Pancreas (tissue), 10 donors: ENCODE data around the gene CCDC102A. TPM values are rescaled to one million over a fixed set of nuclear protein-coding genes. Genes with fewer than 3 reads are reported as not detected.

Experiments used
- ATAC-seq, 4 donors: fragments of 200-7000 bp; cut with Tn5 transposase; one replicate each; pipeline versions ENCODE4 v1.8.0 to v1.9.1; 2020; ENCODE audit warnings: mild to moderate bottlenecking in 4 of 4, moderate library complexity in 4 of 4
- DNase-seq, 6 donors: peaks; one replicate each; pipeline ENCODE4 v3.0.0-alpha.2; 2020
- FAIRE-seq: peaks from 2 replicates; lab custom pipeline; 2012; peaks lifted over from hg19 to GRCh38; lab: Jason Lieb, UNC
- H3K27ac ChIP-seq, 4 donors: fragments of 200-600 bp; sonication (generic); 1 replicate in 3 of 4; 2 replicates in 1 of 4; pipeline versions ENCODE4 v1.5.0 to v1.8.0; 2020
- H3K27me3 ChIP-seq, 4 donors: fragments of 200-600 bp; one replicate each; pipeline ENCODE4 v1.8.0; 2021
- H3K36me3 ChIP-seq, 3 donors: fragments of 200-600 bp; sonication (generic) in 1 of 3; one replicate each; pipeline versions ENCODE4 v1.5.0 to v1.8.0; 2020 to 2021
- H3K4me1 ChIP-seq, 3 donors: fragments of 200-600 bp; one replicate each; pipeline ENCODE4 v1.8.0; 2021
- H3K4me3 ChIP-seq, 4 donors: fragments of 200-600 bp; sonication (generic) in 2 of 4; one replicate each; pipeline versions ENCODE4 v1.5.0 to v1.8.0; 2020 to 2021
- H3K9me3 ChIP-seq, 4 donors: fragments of 200-600 bp; one replicate each; pipeline ENCODE4 v1.8.0; 2021
- WGBS, 2 donors: extraction: QIAGEN DNeasy Blood & Tissue Kit; methylation state at CpG; one replicate each; pipeline ENCODE4 v1.1.7; 2013; 5-methylcytosine and 5-hydroxymethylcytosine counted together
- intact Hi-C, 3 donors: fragments of 100-400 bp; cut with DNase I; formaldehyde crosslinking; loops; one replicate each; pipeline versions ENCODE4 v1.11.1 to v1.14.2; 2022
- polyA plus RNA-seq, 2 donors: library from polyadenylated mRNA; stranded (reverse); fragments of 200-250 nt; gene quantifications; one replicate each; pipeline ENCODE4 v1.2.3, GENCODE V29; 2013
- total RNA-seq, 6 donors: library from RNA; stranded (reverse); fragmentation: NEBNext Ultra II Directional in 4 of 6; extraction: Animal tissue kit (Norgen Biotek cat#: 25700) in 4 of 6; gene quantifications; one replicate each; pipeline versions ENCODE4 v1.2.1 to v1.2.4, GENCODE V29; 2021 to 2023
- TF ChIP-seq, protein P1 (sequence below), 4 donors: fragments of 200-600 bp; sonication (generic) in 3 of 4; IDR thresholded peaks; one replicate each; pipeline versions ENCODE4 v1.5.0 to v1.8.0; 2021; ENCODE audit warnings: antibody characterized with exemption in 4 of 4
- donor health status: healthy with polysubstance abuse.
- donor health status: DM: no; HTN: no; CAD: no; lungs with moderate emphysema.
- donor health status: DM: no; HTN: no; CAD: no.
- donor health status: control.
- donor health status: control.
- donor health status: Bipolar disorder and iron deficiency.
- donor health status: DM: yes; HTN: yes; CAD: no.
- donor health status: DM: no; HTN: no; CAD: no.
- donor health status: DM: no; HTN: no; CAD: no.
- donor health status: DM: yes; HTN: yes; CAD: no.

Gene CCDC102A
- total and polyA plus RNA-seq, 8 donors = 2.2 to 5.8 (median 2.9) TPM

- no peaks in the 10 kb centered on the region for H3K27me3 ChIP-seq
- FAIRE-seq (no peak), ATAC-seq (no peak), DNase-seq (peak in 1 of 6 donors; percentile 38)
- H3K4me3 ChIP-seq = no peak overlapping the region
- no peaks in the 10 kb centered on the region for H3K36me3 ChIP-seq
- no peak overlapping the region for H3K27ac ChIP-seq
- H3K4me1 ChIP-seq = no peaks in the 10 kb centered on the region
- intact Hi-C loops = no loop called here
- TF ChIP-seq, protein P1, sequence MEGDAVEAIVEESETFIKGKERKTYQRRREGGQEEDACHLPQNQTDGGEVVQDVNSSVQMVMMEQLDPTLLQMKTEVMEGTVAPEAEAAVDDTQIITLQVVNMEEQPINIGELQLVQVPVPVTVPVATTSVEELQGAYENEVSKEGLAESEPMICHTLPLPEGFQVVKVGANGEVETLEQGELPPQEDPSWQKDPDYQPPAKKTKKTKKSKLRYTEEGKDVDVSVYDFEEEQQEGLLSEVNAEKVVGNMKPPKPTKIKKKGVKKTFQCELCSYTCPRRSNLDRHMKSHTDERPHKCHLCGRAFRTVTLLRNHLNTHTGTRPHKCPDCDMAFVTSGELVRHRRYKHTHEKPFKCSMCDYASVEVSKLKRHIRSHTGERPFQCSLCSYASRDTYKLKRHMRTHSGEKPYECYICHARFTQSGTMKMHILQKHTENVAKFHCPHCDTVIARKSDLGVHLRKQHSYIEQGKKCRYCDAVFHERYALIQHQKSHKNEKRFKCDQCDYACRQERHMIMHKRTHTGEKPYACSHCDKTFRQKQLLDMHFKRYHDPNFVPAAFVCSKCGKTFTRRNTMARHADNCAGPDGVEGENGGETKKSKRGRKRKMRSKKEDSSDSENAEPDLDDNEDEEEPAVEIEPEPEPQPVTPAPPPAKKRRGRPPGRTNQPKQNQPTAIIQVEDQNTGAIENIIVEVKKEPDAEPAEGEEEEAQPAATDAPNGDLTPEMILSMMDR (IDR thresholded peaks at IDR 0.05) = no peak
- no peaks in the 10 kb centered on the region for H3K9me3 ChIP-seq
- WGBS, 2 donors = 78 to 86% methylated on average over 5 to 6 of the region's 6 CpGs
Measured at GRCh38 chr16:57526498-57526897, 9.9 kb downstream of the CCDC102A start.

- H3K4me1 ChIP-seq = no peaks in the 10 kb centered on the region
- no peak overlapping the region for H3K27ac ChIP-seq
- FAIRE-seq = no peak
- no peaks in the 10 kb centered on the region for H3K9me3 ChIP-seq
- no peaks in the 10 kb centered on the region for H3K27me3 ChIP-seq
- 86 to 92% methylated on average over 18 of the region's 18 CpGs for WGBS, 2 donors
- no peak overlapping the region for H3K4me3 ChIP-seq
- intact Hi-C loops = no loop called here
- DNase-seq = no peak
- ATAC-seq = no peak
- H3K36me3 ChIP-seq = no peaks in the 10 kb centered on the region
- TF ChIP-seq, protein P1 (IDR thresholded peaks at IDR 0.05) = no peak
Measured at GRCh38 chr16:57525761-57526160, 10.6 kb downstream of the CCDC102A start.

- no peak for DNase-seq
- H3K9me3 ChIP-seq = no peaks in the 10 kb centered on the region
- TF ChIP-seq, protein P1 (IDR thresholded peaks at IDR 0.05) = no peak
- H3K4me3 ChIP-seq = no peak overlapping the region
- WGBS, 2 donors = 87 to 91% methylated on average over 8 of the region's 8 CpGs
- no peak for ATAC-seq
- no peak overlapping the region for H3K27ac ChIP-seq
- no peaks in the 10 kb centered on the region for H3K4me1 ChIP-seq
- H3K27me3 ChIP-seq = no peaks in the 10 kb centered on the region
- intact Hi-C loops = no loop called here
- FAIRE-seq = no peak
- H3K36me3 ChIP-seq = no peaks in the 10 kb centered on the region
Measured at GRCh38 chr16:57522960-57523359, 13.4 kb downstream of the CCDC102A start.

GRCh38 chr16:57519796-57520360 is 16.5 kb downstream of the CCDC102A start:
- no peaks in the 10 kb centered on the region for H3K27me3 ChIP-seq
- intact Hi-C loops = loop anchor here in 2 of 3 donors (2.0 to 10.0 kb wide), 4 partner anchors 95 to 218 kb away; no protein-coding TSS in a partner anchor
- no peak overlapping the region for H3K27ac ChIP-seq
- TF ChIP-seq, protein P1 (IDR thresholded peaks at IDR 0.05) = peak; percentile 94 to 98 (median 96)
- DNase-seq (peak; percentile 57 to 93 (median 80)), FAIRE-seq (no peak), ATAC-seq (peak; percentile 85 to 95 (median 91))
- no peak overlapping the region for H3K4me3 ChIP-seq
- WGBS, 2 donors = 31 to 32% methylated on average over 10 of the region's 10 CpGs
- no peaks in the 10 kb centered on the region for H3K9me3 ChIP-seq
- no peaks in the 10 kb centered on the region for H3K4me1 ChIP-seq
- no peaks in the 10 kb centered on the region for H3K36me3 ChIP-seq

- Histone ChIP-seq H3K27ac (no peak overlapping the region), H3K9me3 (no peaks in the 10 kb centered on the region), H3K36me3 (no peaks in the 10 kb centered on the region), H3K4me1 (no peaks in the 10 kb centered on the region), H3K4me3 (no peak overlapping the region), H3K27me3 (no peaks in the 10 kb centered on the region)
- TF ChIP-seq, protein P1 (IDR thresholded peaks at IDR 0.05) = no peak
- WGBS, 2 donors = 74 to 78% methylated on average over 6 of the region's 6 CpGs
- FAIRE-seq (no peak), DNase-seq (no peak), ATAC-seq (no peak)
- intact Hi-C loops = loop anchor here in 2 of 3 donors (2.0 to 10.0 kb wide), 4 partner anchors 94 to 217 kb away; no protein-coding TSS in a partner anchor
Measured at GRCh38 chr16:57518922-57519321, 17.4 kb downstream of the CCDC102A start.
